Keratinocyte (primary cell): ENCODE data around the gene KIFC3.
A peak's percentile ranks its signal among the peaks of the same experiment; 100 is the strongest.

ENCODE experiments used
- CTCF ChIP-seq, 3 experiments: IDR thresholded peaks in 1 of 3; conservative IDR thresholded peaks in 1 of 3; optimal IDR thresholded peaks in 1 of 3; 2 replicates in 2 of 3; 3 replicates in 1 of 3; pipeline versions ENCODE3 to v1.5.1; 2011; ENCODE audit warnings: low read length in 3 of 3, mild to moderate bottlenecking in 3 of 3, moderate library complexity in 2 of 3, control low read depth in 1 of 3, inconsistent platforms in 1 of 3; ENCODE audit not compliant: insufficient read depth in 2 of 3; ENCODE audit errors: extremely low read depth in 1 of 3
- EZH2 ChIP-seq: IDR thresholded peaks from one replicate; pipeline ENCODE4 v1.6.1; 2012; ENCODE audit warnings: inconsistent platforms, mild to moderate bottlenecking, low read length, moderate library complexity

- TF ChIP-seq CTCF (optimal IDR thresholded peaks at IDR 0.05 in 1 of 3, IDR thresholded peaks at IDR 0.05 in 1 of 3, conservative IDR thresholded peaks at IDR 0.05 in 1 of 3; ENCODE audit: extremely low read depth in 1 of 3, insufficient read depth in 2 of 3, low read length in 3 of 3) (peak; percentile 14 to 23 (median 17)), EZH2 (no peak)
Observed at GRCh38 chr16:57723170-57723569, 79.1 kb downstream of the KIFC3 start.
